Karpas-422 (cell line): ENCODE results near the gene MARCHF3. TPM values are rescaled to one million over a fixed set of nuclear protein-coding genes. Genes with fewer than 3 reads are reported as not detected.

Experiments
- DNase-seq: peaks from one replicate; pipeline ENCODE4 v3.0.0-alpha.2; 2015
- H2AFZ ChIP-seq: fragments of 200-600 bp; sonication (generic); 2 replicates; pipeline ENCODE4 v1.6.1; 2014; ENCODE audit warnings: antibody characterized with exemption, low read length, mixed read lengths
- H3K27ac ChIP-seq: fragments of 200-600 bp; sonication (generic); 2 replicates; pipeline ENCODE4 v1.5.1; 2014; ENCODE audit warnings: mild to moderate bottlenecking, low read length, moderate library complexity
- H3K27me3 ChIP-seq: fragments of 200-600 bp; sonication (generic); 2 replicates; pipeline ENCODE4 v1.6.1; 2014; ENCODE audit warnings: low read length, mixed read lengths
- H3K36me3 ChIP-seq: fragments of 200-600 bp; sonication (generic); 2 replicates; pipeline ENCODE4 v1.6.1; 2014; ENCODE audit warnings: low read length, mixed read lengths; ENCODE audit not compliant: insufficient read depth
- H3K4me1 ChIP-seq: fragments of 200-600 bp; sonication (generic); 2 replicates; pipeline ENCODE4 v1.6.1; 2014; ENCODE audit warnings: mild to moderate bottlenecking, low read length, mixed read lengths
- H3K4me2 ChIP-seq: fragments of 200-600 bp; sonication (generic); 2 replicates; pipeline ENCODE4 v1.6.1; 2014; ENCODE audit warnings: low read length, low read depth, mild to moderate bottlenecking; ENCODE audit not compliant: poor library complexity, severe bottlenecking
- H3K4me3 ChIP-seq: fragments of 200-600 bp; sonication (generic); 2 replicates; pipeline ENCODE4 v1.5.1; 2014; ENCODE audit warnings: mild to moderate bottlenecking, antibody characterized with exemption, low read length, mixed read lengths
- H3K79me2 ChIP-seq: fragments of 200-600 bp; sonication (generic); 2 replicates; pipeline ENCODE4 v1.6.1; 2014; ENCODE audit warnings: mild to moderate bottlenecking, low read length, mixed read lengths
- H3K9ac ChIP-seq: fragments of 200-600 bp; sonication (generic); 2 replicates; pipeline ENCODE4 v1.6.0; 2014; ENCODE audit warnings: low read length
- H3K9me2 ChIP-seq: fragments of 200-600 bp; sonication (generic), shearing (Covaris generic); replicated peaks from 2 replicates; pipeline ENCODE4 v1.6.0; 2014; ENCODE audit warnings: mild to moderate bottlenecking, low read length, moderate library complexity; ENCODE audit not compliant: insufficient read depth
- H3K9me3 ChIP-seq: fragments of 300-700, 200-600 bp; sonication (generic); 2 replicates; pipeline ENCODE4 v1.6.1; 2014; ENCODE audit warnings: low read length, mixed read lengths
- H4K20me1 ChIP-seq: fragments of 200-600 bp; sonication (generic); 2 replicates; pipeline ENCODE4 v1.6.1; 2014; ENCODE audit warnings: mild to moderate bottlenecking, antibody characterized with exemption, low read length, low read depth; ENCODE audit not compliant: insufficient read depth
- total RNA-seq: library from RNA; depleted of rRNA; stranded (reverse); fragments of >200 nt; shearing (Covaris generic); gene quantifications from 2 replicates; pipeline ENCODE4 v1.2.3, GENCODE V29; 2014; ENCODE audit warnings: low replicate concordance

MARCHF3 gene
- total RNA-seq, 1 experiment from 2014 or later: 0.56 TPM

- no peak overlapping the region for H3K9ac ChIP-seq
- no peak overlapping the region for H3K4me3 ChIP-seq
- no peak overlapping the region for H2AFZ ChIP-seq
- H3K9me3 ChIP-seq: no peaks in the 10 kb centered on the region
- H4K20me1 ChIP-seq: no peaks in the 10 kb centered on the region
- no peak overlapping the region for H3K4me2 ChIP-seq
- no peaks in the 10 kb centered on the region for H3K27me3 ChIP-seq
- no peaks in the 10 kb centered on the region for H3K9me2 ChIP-seq
- H3K36me3 ChIP-seq: no peaks in the 10 kb centered on the region
- H3K79me2 ChIP-seq: no peaks in the 10 kb centered on the region
- H3K4me1 ChIP-seq: no peaks in the 10 kb centered on the region
- no peak overlapping the region for H3K27ac ChIP-seq
- DNase-seq: no peak
Observed at GRCh38 chr5:126995039-126995438, 35.3 kb downstream of the MARCHF3 start.

GRCh38 chr5:126994485-126994884, 35.9 kb downstream of the MARCHF3 start:
- Histone ChIP-seq H3K4me3 (no peak overlapping the region), H3K9me3 (no peaks in the 10 kb centered on the region), H3K4me2 (no peak overlapping the region), H3K36me3 (no peaks in the 10 kb centered on the region), H3K27ac (no peak overlapping the region), H4K20me1 (no peaks in the 10 kb centered on the region), H3K4me1 (no peaks in the 10 kb centered on the region), H3K9ac (no peak overlapping the region), H3K9me2 (no peaks in the 10 kb centered on the region), H2AFZ (no peak overlapping the region), H3K79me2 (no peaks in the 10 kb centered on the region), H3K27me3 (no peaks in the 10 kb centered on the region)
- DNase-seq: no peak

GRCh38 chr5:126988021-126988569, 42.3 kb downstream of the MARCHF3 start:
- H3K79me2 ChIP-seq: no peaks in the 10 kb centered on the region
- no peaks in the 10 kb centered on the region for H3K9me3 ChIP-seq
- 0 out of 2 replicates have a peak, but pooled peaks cover 2% of the 10 kb centered on the region for H4K20me1 ChIP-seq
- no peak for DNase-seq
- H3K27me3 ChIP-seq: no peaks in the 10 kb centered on the region
- H3K9me2 ChIP-seq: no peaks in the 10 kb centered on the region
- no peaks in the 10 kb centered on the region for H3K36me3 ChIP-seq
- no peak overlapping the region for H3K27ac ChIP-seq
- H3K4me1 ChIP-seq: no peaks in the 10 kb centered on the region
- no peak overlapping the region for H3K9ac ChIP-seq
- H3K4me3 ChIP-seq: no peak overlapping the region
- no peak overlapping the region for H2AFZ ChIP-seq
- no peak overlapping the region for H3K4me2 ChIP-seq

- H3K79me2 ChIP-seq: no peaks in the 10 kb centered on the region
- no peaks in the 10 kb centered on the region for H3K36me3 ChIP-seq
- no peaks in the 10 kb centered on the region for H3K9me2 ChIP-seq
- H3K27ac ChIP-seq: no peak overlapping the region
- no peaks in the 10 kb centered on the region for H3K4me1 ChIP-seq
- H3K4me3 ChIP-seq: no peak overlapping the region
- H3K9ac ChIP-seq: no peak overlapping the region
- no peaks in the 10 kb centered on the region for H3K27me3 ChIP-seq
- 0 out of 2 replicates have a peak, but pooled peaks cover 2% of the 10 kb centered on the region for H4K20me1 ChIP-seq
- H2AFZ ChIP-seq: no peak overlapping the region
- H3K4me2 ChIP-seq: no peak overlapping the region
- DNase-seq: no peak
- H3K9me3 ChIP-seq: no peaks in the 10 kb centered on the region
Observed at GRCh38 chr5:126987271-126987899, 43.0 kb downstream of the MARCHF3 start.

GRCh38 chr5:126984632-126985031, 45.7 kb downstream of the MARCHF3 start:
- DNase-seq: no peak
- Histone ChIP-seq H3K79me2 (no peaks in the 10 kb centered on the region), H3K4me2 (no peak overlapping the region), H3K9ac (no peak overlapping the region), H4K20me1 (0 out of 2 replicates have a peak, but pooled peaks cover 2% of the 10 kb centered on the region), H3K27me3 (no peaks in the 10 kb centered on the region), H3K36me3 (no peaks in the 10 kb centered on the region), H3K27ac (no peak overlapping the region), H3K9me3 (no peaks in the 10 kb centered on the region), H2AFZ (no peak overlapping the region), H3K9me2 (no peaks in the 10 kb centered on the region), H3K4me3 (no peak overlapping the region), H3K4me1 (no peaks in the 10 kb centered on the region)

- H3K36me3 ChIP-seq: no peaks in the 10 kb centered on the region
- DNase-seq: no peak
- no peaks in the 10 kb centered on the region for H3K79me2 ChIP-seq
- H3K4me2 ChIP-seq: no peak overlapping the region
- H3K9me3 ChIP-seq: no peaks in the 10 kb centered on the region
- H3K9me2 ChIP-seq: no peaks in the 10 kb centered on the region
- H3K9ac ChIP-seq: no peak overlapping the region
- H2AFZ ChIP-seq: no peak overlapping the region
- no peak overlapping the region for H3K4me3 ChIP-seq
- H3K27me3 ChIP-seq: no peaks in the 10 kb centered on the region
- no peaks in the 10 kb centered on the region for H3K4me1 ChIP-seq
- no peak overlapping the region for H3K27ac ChIP-seq
- H4K20me1 ChIP-seq: 0 out of 2 replicates have a peak, but pooled peaks cover 2% of the 10 kb centered on the region
Observed at GRCh38 chr5:126983874-126984266, 46.5 kb downstream of the MARCHF3 start.

- H3K27ac ChIP-seq: no peak overlapping the region
- no peaks in the 10 kb centered on the region for H3K4me1 ChIP-seq
- no peak overlapping the region for H3K4me3 ChIP-seq
- no peak overlapping the region for H2AFZ ChIP-seq
- H3K9me3 ChIP-seq: no peaks in the 10 kb centered on the region
- H3K9me2 ChIP-seq: no peaks in the 10 kb centered on the region
- DNase-seq: no peak
- no peaks in the 10 kb centered on the region for H3K36me3 ChIP-seq
- H3K79me2 ChIP-seq: no peaks in the 10 kb centered on the region
- no peak overlapping the region for H3K9ac ChIP-seq
- no peaks in the 10 kb centered on the region for H3K27me3 ChIP-seq
- no peak overlapping the region for H3K4me2 ChIP-seq
- 0 out of 2 replicates have a peak, but pooled peaks cover 2% of the 10 kb centered on the region for H4K20me1 ChIP-seq
Observed at GRCh38 chr5:126982926-126983873, 47.2 kb downstream of the MARCHF3 start.

GRCh38 chr5:126982202-126982601, 48.2 kb downstream of the MARCHF3 start:
- no peaks in the 10 kb centered on the region for H3K79me2 ChIP-seq

More at GRCh38 chr5:126982202-126982601, 48.2 kb downstream of the MARCHF3 start:
- H2AFZ ChIP-seq: no peak overlapping the region
- no peak overlapping the region for H3K9ac ChIP-seq
- no peaks in the 10 kb centered on the region for H4K20me1 ChIP-seq
- H3K27ac ChIP-seq: no peak overlapping the region
- H3K4me1 ChIP-seq: no peaks in the 10 kb centered on the region
- no peaks in the 10 kb centered on the region for H3K36me3 ChIP-seq
- no peaks in the 10 kb centered on the region for H3K27me3 ChIP-seq
- no peaks in the 10 kb centered on the region for H3K9me2 ChIP-seq
- no peaks in the 10 kb centered on the region for H3K9me3 ChIP-seq
- DNase-seq: no peak
- no peak overlapping the region for H3K4me3 ChIP-seq
- no peak overlapping the region for H3K4me2 ChIP-seq
